SK-N-SH treated with all-trans-retinoic acid at 6 μM for 48 hours (cell line): ENCODE results near the gene ZNF219.
"Not testable (repeated sequence)": the region's sequence is repeated elsewhere in the genome, so short reads cannot be mapped to it uniquely, and the experiment has no call there.

Experiments used
- ARNTL ChIP-seq: fragments of 450-650 bp; formaldehyde crosslinking; IDR thresholded peaks from 2 replicates; pipeline ENCODE4 v1.5.0; 2020; ENCODE audit warnings: low read depth, mild to moderate bottlenecking, moderate library complexity, borderline replicate concordance
- BACH2 ChIP-seq: fragments of 250-450 bp; sonication (Bioruptor Pico); IDR thresholded peaks from 2 replicates; pipeline ENCODE4 v1.9.0; 2021; ENCODE audit warnings: mild to moderate bottlenecking, borderline replicate concordance
- CSRNP3 ChIP-seq: fragments of 250-450 bp; sonication (Bioruptor Pico); IDR thresholded peaks from 2 replicates; pipeline ENCODE4 v1.5.1; 2021; ENCODE audit warnings: mild to moderate bottlenecking, moderate library complexity
- ESRRG ChIP-seq: fragments of 250-450 bp; sonication (Bioruptor Pico); IDR thresholded peaks from 2 replicates; pipeline ENCODE4 v1.6.1; 2021; ENCODE audit warnings: mild to moderate bottlenecking
- POU6F1 ChIP-seq: fragments of 250-450 bp; sonication (Bioruptor Pico); IDR thresholded peaks from 2 replicates; pipeline ENCODE4 v1.8.0; 2021; ENCODE audit warnings: low read depth, mild to moderate bottlenecking, moderate library complexity, borderline replicate concordance
- RARB ChIP-seq: fragments of 250-450 bp; sonication (Bioruptor Pico); IDR thresholded peaks from 2 replicates; pipeline ENCODE4 v1.8.0; 2021; ENCODE audit warnings: mild to moderate bottlenecking, moderate library complexity
- TOX ChIP-seq: fragments of 250-450 bp; sonication (Bioruptor Pico); IDR thresholded peaks from 2 replicates; pipeline ENCODE4 v1.8.0; 2021; ENCODE audit warnings: mild to moderate bottlenecking, moderate library complexity, borderline replicate concordance
- ZNF70 ChIP-seq: fragments of 450-650 bp; formaldehyde crosslinking; IDR thresholded peaks from 2 replicates; pipeline ENCODE4 v1.5.0; 2020; ENCODE audit warnings: mild to moderate bottlenecking, moderate library complexity
- ZNF8 ChIP-seq: fragments of 450-650 bp; formaldehyde crosslinking; IDR thresholded peaks from 2 replicates; pipeline ENCODE4 v1.5.0; 2020; ENCODE audit warnings: mild to moderate bottlenecking, moderate library complexity

- not testable (repeated sequence) for TF ChIP-seq CSRNP3 (CRISPR knock-in tag); ARNTL; ZNF70 (CRISPR knock-in tag); RARB (CRISPR knock-in tag); ESRRG; TOX (CRISPR knock-in tag); BACH2 (CRISPR knock-in tag); POU6F1; ZNF8 (CRISPR knock-in tag)
Observed at GRCh38 chr14:21040941-21041340, 57.5 kb downstream of the ZNF219 start.
